NT2/D1 (cell line): ENCODE measurements around the gene CLDN2.

Experiments used
- DNase-seq: peaks from one replicate; pipeline ENCODE4 v3.0.0-alpha.2; 2011; ENCODE audit warnings: low read depth, low spot score
- H3K27me3 ChIP-seq: 2 replicates; pipeline ENCODE4 v1.6.0; 2011; ENCODE audit warnings: mild to moderate bottlenecking; ENCODE audit not compliant: insufficient read length, insufficient read depth
- H3K36me3 ChIP-seq: 2 replicates; pipeline ENCODE4 v1.6.1; 2011; ENCODE audit warnings: mild to moderate bottlenecking, low read length, mixed read lengths; ENCODE audit not compliant: insufficient read depth, insufficient read length
- H3K4me1 ChIP-seq: 2 replicates; pipeline ENCODE4 v1.5.1; 2011; ENCODE audit not compliant: insufficient read depth, insufficient read length
- H3K4me3 ChIP-seq: 2 replicates; pipeline ENCODE4 v1.5.1; 2011; ENCODE audit warnings: low read depth; ENCODE audit not compliant: insufficient read length
- H3K9ac ChIP-seq: 2 replicates; pipeline ENCODE4 v1.6.0; 2011; ENCODE audit warnings: low read depth; ENCODE audit not compliant: insufficient read length
- H3K9me3 ChIP-seq: 2 replicates; pipeline ENCODE4 v1.5.1; 2011; ENCODE audit warnings: mild to moderate bottlenecking, low read length; ENCODE audit not compliant: insufficient read depth
- SUZ12 ChIP-seq: IDR thresholded peaks from 2 replicates; pipeline ENCODE4 v1.6.1; 2011; ENCODE audit not compliant: insufficient read length, insufficient read depth; ENCODE audit errors: extremely low read depth
- YY1 ChIP-seq: IDR thresholded peaks from 2 replicates; pipeline ENCODE4 v1.6.1; 2011; ENCODE audit not compliant: insufficient read length, insufficient read depth
- ZNF274 ChIP-seq: IDR thresholded peaks from 2 replicates; pipeline ENCODE4 v1.6.1; 2011; ENCODE audit warnings: mild to moderate bottlenecking, low read depth, low read length

CLDN2 gene

GRCh38 chrX:106951230-106951629 lies 31.0 kb downstream of the CLDN2 start:
- H3K4me3 ChIP-seq: no peak overlapping the region
- no peak for TF ChIP-seq ZNF274
- no peak for TF ChIP-seq YY1
- TF ChIP-seq SUZ12: no peak
- peaks cover 25% of the 10 kb centered on the region for H3K36me3 ChIP-seq
- no peaks in the 10 kb centered on the region for H3K9me3 ChIP-seq
- H3K9ac ChIP-seq: no peak overlapping the region
- no peaks in the 10 kb centered on the region for H3K27me3 ChIP-seq
- no peak for DNase-seq
- no peaks in the 10 kb centered on the region for H3K4me1 ChIP-seq

DNA sequence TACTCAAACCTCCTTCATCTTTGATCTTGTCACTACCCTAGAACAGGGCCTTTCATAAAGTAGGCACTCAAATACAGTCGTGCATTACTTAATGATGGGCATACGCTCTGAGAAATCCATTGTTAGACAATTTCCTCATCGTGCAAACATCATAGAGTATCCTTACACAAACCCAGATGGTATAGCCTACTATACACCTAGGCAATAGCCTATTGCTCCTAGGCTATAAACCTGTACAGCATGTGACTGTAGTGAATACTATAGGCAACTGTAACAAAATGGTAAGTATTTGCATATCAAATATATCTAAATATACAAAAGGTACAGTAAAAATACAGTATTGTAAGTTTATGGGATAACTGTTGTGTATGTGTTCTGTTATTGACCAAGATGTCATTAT lies 31.9 kb downstream of the CLDN2 start:
- H3K36me3 ChIP-seq: peaks cover 33% of the 10 kb centered on the region
- no peak overlapping the region for H3K9ac ChIP-seq
- no peaks in the 10 kb centered on the region for H3K9me3 ChIP-seq
- no peak overlapping the region for H3K4me3 ChIP-seq
- no peak for DNase-seq
- H3K4me1 ChIP-seq: no peaks in the 10 kb centered on the region
- no peaks in the 10 kb centered on the region for H3K27me3 ChIP-seq
- TF ChIP-seq SUZ12: no peak

DNA sequence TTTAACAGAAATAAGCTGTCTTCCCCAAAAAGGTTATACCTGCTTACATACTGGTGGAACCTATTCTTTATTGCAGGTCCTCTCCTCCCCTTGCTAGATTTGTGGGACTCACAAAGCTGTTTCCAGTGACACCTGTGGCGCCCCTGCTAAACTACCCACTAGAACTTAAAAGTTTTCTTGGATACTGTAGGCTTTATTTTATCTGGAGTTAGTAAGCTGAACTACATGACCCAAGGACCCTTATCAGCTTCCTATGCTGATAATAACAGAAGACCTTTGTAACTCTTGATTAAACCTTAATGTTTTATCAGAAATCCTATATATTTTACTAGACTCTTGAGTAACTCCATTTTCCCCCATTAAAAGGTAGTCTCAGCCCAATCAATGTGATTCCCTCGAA lies 32.3 kb downstream of the CLDN2 start:
- no peak overlapping the region for H3K4me3 ChIP-seq
- peaks cover 34% of the 10 kb centered on the region for H3K36me3 ChIP-seq
- no peaks in the 10 kb centered on the region for H3K4me1 ChIP-seq
- no peak overlapping the region for H3K9ac ChIP-seq
- no peaks in the 10 kb centered on the region for H3K9me3 ChIP-seq
- no peaks in the 10 kb centered on the region for H3K27me3 ChIP-seq
- DNase-seq: no peak
- TF ChIP-seq SUZ12 (no peak), ZNF274 (no peak), YY1 (no peak)

- H3K27me3 ChIP-seq: no peaks in the 10 kb centered on the region
- no peaks in the 10 kb centered on the region for H3K4me1 ChIP-seq
- H3K9me3 ChIP-seq: no peaks in the 10 kb centered on the region
- no peak for TF ChIP-seq ZNF274
- no peak for TF ChIP-seq YY1
- TF ChIP-seq SUZ12: no peak
- no peak for DNase-seq
- no peak overlapping the region for H3K9ac ChIP-seq
- no peak overlapping the region for H3K4me3 ChIP-seq
- H3K36me3 ChIP-seq: peaks cover 39% of the 10 kb centered on the region
Observed at GRCh38 chrX:106952988-106953387, 32.8 kb downstream of the CLDN2 start.

- H3K9ac ChIP-seq: no peak overlapping the region
- TF ChIP-seq YY1 (no peak), ZNF274 (no peak), SUZ12 (no peak)
- H3K4me3 ChIP-seq: no peak overlapping the region
- H3K4me1 ChIP-seq: no peaks in the 10 kb centered on the region
- H3K9me3 ChIP-seq: no peaks in the 10 kb centered on the region
- no peak for DNase-seq
- peaks cover 46% of the 10 kb centered on the region for H3K36me3 ChIP-seq
- H3K27me3 ChIP-seq: no peaks in the 10 kb centered on the region
Observed at GRCh38 chrX:106954041-106954440, 33.8 kb downstream of the CLDN2 start.

DNA sequence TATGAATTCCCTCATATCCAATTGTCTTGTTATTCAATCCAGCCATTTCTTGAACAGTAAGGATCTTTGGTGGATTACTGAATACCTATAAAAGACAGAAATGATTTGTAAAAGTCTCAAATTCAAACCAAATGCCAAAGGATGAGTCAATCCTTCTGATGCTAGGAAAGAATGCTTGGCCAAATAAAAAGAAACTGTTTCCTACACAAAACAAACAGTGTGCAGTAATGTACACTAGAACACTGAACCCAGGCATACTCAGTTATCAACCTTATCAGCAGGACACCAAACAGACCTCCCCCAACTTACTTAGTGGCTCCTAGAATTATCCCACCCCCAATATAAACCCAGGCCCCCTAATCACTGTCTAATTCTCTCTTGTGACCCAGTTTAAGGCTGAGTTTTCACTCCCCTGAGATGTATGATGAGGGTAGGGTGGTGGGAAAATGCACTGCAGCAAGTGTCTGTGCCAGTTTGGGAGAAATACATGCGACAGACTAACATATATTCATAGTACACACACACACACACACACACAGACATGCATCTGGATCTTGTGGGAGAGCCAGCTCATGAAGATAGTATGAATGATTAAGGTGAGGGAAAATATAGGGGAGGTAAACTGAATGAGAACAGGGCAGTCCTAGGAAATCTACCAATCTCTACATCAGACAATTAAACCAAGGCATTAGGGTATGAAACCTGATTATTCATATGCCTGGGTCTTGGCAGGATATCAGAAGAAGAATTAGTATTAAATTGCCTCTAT lies 35.0 kb downstream of the CLDN2 start:
- no peak overlapping the region for H3K9ac ChIP-seq
- no peaks in the 10 kb centered on the region for H3K4me1 ChIP-seq
- peaks cover 51% of the 10 kb centered on the region for H3K36me3 ChIP-seq
- no peak overlapping the region for H3K4me3 ChIP-seq
- no peaks in the 10 kb centered on the region for H3K27me3 ChIP-seq
- no peaks in the 10 kb centered on the region for H3K9me3 ChIP-seq
- DNase-seq: no peak
- no peak for TF ChIP-seq YY1
- no peak for TF ChIP-seq SUZ12
- no peak for TF ChIP-seq ZNF274

GRCh38 chrX:106957856-106958255 lies 37.7 kb downstream of the CLDN2 start:
- no peak for DNase-seq
- no peaks in the 10 kb centered on the region for H3K9me3 ChIP-seq
- no peak overlapping the region for H3K9ac ChIP-seq
- no peak overlapping the region for H3K4me3 ChIP-seq
- no peaks in the 10 kb centered on the region for H3K27me3 ChIP-seq
- no peaks in the 10 kb centered on the region for H3K4me1 ChIP-seq
- peaks cover 68% of the 10 kb centered on the region for H3K36me3 ChIP-seq
- TF ChIP-seq SUZ12 (no peak), YY1 (no peak)

- DNase-seq: peak; percentile 15
- H3K36me3 ChIP-seq: peaks cover 59% of the 10 kb centered on the region
- no peak for TF ChIP-seq ZNF274
- TF ChIP-seq YY1: no peak
- no peak for TF ChIP-seq SUZ12
- H3K9ac ChIP-seq: no peak overlapping the region
- H3K4me1 ChIP-seq: no peaks in the 10 kb centered on the region
- no peaks in the 10 kb centered on the region for H3K9me3 ChIP-seq
- H3K27me3 ChIP-seq: no peaks in the 10 kb centered on the region
- no peak overlapping the region for H3K4me3 ChIP-seq
Observed at GRCh38 chrX:106959901-106960300, 39.7 kb downstream of the CLDN2 start.
